Measurements from ENCODE around the gene RNF26.

The RNF26 gene

DNA sequence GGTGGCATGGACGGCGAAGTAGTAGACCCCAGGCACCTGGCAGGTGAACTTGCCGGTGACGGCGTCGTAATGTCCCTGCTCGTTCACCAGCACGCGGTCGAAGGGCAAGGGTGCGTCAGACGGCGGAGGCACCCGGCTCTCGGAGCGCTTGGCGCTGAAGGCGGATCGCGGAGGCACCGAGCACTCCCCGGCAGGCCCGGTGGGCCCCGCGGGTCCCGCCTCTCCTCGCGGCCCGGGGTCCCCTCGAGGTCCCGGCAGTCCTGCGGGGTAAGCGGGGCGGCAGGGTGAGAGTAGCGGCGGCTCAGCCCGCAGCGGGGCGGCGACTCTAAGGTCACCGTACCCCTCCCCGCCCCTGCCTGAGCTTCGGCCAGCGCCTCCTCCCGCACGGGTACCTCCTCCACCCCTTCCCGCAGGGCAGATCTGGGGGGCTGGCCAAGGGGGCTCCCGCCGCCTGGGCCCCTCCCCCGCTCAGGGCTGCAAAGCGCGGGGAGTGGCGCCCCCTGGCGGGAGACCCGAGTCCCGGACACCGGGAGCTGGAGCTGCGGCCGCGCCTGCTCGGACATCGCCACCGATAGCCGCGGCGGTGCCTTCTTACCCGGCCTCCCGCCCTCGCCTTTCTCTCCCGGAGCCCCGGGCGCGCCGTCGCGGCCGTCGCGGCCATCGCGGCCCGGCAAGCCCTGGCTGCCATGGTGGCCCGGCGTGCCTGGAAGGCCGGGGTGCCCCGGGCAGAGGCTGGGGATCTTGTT, 5.4 kb downstream of the RNF26 start:
- no peak for TF ChIP-seq TAF1 (IDR thresholded peaks at IDR 0.05; ENCODE audit: low read depth, low read length)
- TF ChIP-seq POLR2AphosphoS5 (IDR thresholded peaks at IDR 0.05; ENCODE audit: low read depth, low read length), result no peak
- no peak for TF ChIP-seq SPI1 (IDR thresholded peaks at IDR 0.05; ENCODE audit: low read depth, low read length)
- TF ChIP-seq PAX5 (IDR thresholded peaks at IDR 0.05; ENCODE audit: insufficient read depth, low read length, severe bottlenecking), result no peak
- TF ChIP-seq POLR2A (IDR thresholded peaks at IDR 0.05; ENCODE audit: low read depth, low read length), result no peak
- no peak for TF ChIP-seq POU2F2 (IDR thresholded peaks at IDR 0.05; ENCODE audit: low read depth, low read length)
- DNase-seq (ENCODE audit: insufficient read length, low spot score) (peak; percentile 72), FAIRE-seq (no peak)

DNA sequence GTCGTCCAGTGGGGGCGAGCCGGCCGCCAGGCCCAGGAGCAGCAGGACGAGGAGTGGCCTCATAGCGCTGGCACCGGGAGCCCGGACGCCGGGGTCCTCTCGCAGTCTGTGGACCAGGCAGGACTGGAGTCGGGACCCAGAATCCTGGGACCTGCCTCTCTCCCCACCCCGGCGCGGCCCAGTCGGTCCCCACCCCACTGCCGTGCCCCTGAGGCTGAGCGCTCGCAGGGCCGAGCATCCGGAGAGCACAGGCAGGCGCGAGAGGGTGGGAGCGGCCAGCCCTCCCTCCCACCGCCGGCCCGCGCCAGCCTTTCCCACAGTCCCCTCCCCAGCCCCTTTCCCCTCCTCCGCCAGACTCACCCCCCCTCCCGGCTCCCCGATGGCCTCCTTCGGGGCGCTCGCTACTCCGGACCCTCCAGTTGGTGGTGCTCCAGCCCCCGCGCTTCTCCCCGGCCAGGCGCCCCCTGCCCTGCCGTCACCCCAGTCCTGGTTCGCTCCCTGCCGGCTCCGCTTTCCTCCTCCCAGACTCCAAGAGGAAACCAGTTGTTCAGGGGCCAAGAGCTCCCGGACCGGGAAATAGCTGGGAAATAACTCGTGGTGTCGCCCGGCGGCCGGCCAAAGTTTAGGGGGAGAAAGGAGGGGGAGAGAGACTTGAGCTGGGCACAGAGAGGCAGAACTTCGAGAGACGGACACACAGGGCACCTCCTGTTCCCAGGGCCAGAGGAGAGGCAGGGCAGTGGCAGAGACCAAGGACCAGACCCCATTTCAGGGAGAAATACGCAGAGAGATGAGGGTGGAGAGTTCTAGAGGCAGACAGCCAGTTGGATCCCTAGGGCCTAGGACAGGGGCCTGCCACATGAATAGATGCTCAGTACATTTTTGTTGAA, 6.3 kb downstream of the RNF26 start, which contains the start of gene C1QTNF5:
TSS of gene C1QTNF5 (minus strand) at position 549 of the 887 bp plus-strand sequence. CDS start at position 63, 486 bp downstream.
- TF ChIP-seq POU2F2 (IDR thresholded peaks at IDR 0.05; ENCODE audit: low read depth, low read length) (no peak), SPI1 (IDR thresholded peaks at IDR 0.05; ENCODE audit: low read depth, low read length) (no peak), TAF1 (IDR thresholded peaks at IDR 0.05; ENCODE audit: low read depth, low read length) (no peak)
- FAIRE-seq (no peak), DNase-seq (ENCODE audit: insufficient read length, low spot score) (no peak)

DNA sequence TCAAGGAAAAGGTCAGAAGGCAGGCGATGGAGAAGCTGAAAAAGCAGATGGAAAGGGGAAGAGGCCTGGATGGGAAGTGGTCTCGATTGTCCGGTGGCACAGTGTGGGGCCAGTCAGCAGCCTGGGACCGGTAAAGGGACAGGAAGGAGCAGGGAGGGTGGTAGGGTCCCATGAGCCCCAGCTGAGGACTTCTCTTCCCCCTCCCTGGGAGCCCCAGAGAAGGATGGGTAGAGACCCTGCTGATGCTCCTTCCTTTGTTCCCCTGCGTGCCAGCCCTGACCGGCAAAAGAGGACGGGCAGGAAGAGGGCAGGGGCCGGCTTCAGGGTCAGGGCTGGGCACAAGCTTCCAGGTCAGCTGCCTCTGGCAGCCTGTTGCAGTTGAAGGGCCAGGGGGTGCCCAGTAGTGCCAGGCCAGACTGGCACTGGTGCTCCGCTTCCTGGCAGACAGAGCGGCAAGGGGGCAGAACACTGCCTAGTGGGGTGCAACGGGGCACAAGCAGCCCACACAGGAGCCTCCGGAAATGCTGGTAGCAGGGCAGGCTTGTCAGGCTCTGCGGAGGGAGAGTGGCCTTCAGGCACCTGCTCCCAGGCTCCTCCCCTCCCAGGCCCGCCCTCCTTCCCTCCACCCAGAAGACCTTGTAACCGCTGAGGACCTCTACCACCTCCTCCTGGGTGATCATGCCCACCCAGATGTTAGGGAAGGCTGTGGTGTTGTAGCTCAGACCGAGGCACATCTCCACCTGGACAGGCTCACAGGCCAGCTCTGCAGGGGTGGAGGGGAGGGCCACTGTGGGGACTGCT, 7.1 kb downstream of the RNF26 start:
- no peak for FAIRE-seq
- no peak for DNase-seq (ENCODE audit: insufficient read length, low spot score)
- no peak for TF ChIP-seq POLR2AphosphoS5 (IDR thresholded peaks at IDR 0.05; ENCODE audit: low read depth, low read length)
- no peak for TF ChIP-seq TAF1 (IDR thresholded peaks at IDR 0.05; ENCODE audit: low read depth, low read length)
- TF ChIP-seq POU2F2 (IDR thresholded peaks at IDR 0.05; ENCODE audit: low read depth, low read length), result no peak
- TF ChIP-seq PAX5 (IDR thresholded peaks at IDR 0.05; ENCODE audit: insufficient read depth, low read length, severe bottlenecking), result no peak
- no peak for TF ChIP-seq POLR2A (IDR thresholded peaks at IDR 0.05; ENCODE audit: low read depth, low read length)
- TF ChIP-seq SPI1 (IDR thresholded peaks at IDR 0.05; ENCODE audit: low read depth, low read length), result no peak

DNA sequence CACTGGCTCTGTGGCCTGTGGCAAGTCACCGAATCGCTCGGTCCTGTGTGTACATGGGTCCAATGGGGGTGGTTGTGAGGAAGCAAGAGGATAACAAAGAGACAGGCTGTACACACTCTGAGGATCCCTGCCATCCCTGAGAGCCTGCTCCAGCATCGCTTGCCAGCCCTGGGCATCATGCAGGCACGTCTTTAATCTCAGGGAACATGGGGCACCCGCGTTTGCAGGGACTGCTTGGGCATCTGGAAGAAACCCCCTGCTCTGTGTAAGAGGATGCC, 7.6 kb downstream of the RNF26 start:
- TF ChIP-seq SPI1 (IDR thresholded peaks at IDR 0.05; ENCODE audit: low read depth, low read length) (no peak), POLR2AphosphoS5 (IDR thresholded peaks at IDR 0.05; ENCODE audit: low read depth, low read length) (no peak), POLR2A (IDR thresholded peaks at IDR 0.05; ENCODE audit: low read depth, low read length) (no peak), POU2F2 (IDR thresholded peaks at IDR 0.05; ENCODE audit: low read depth, low read length) (no peak), TAF1 (IDR thresholded peaks at IDR 0.05; ENCODE audit: low read depth, low read length) (no peak)
- FAIRE-seq (no peak), DNase-seq (ENCODE audit: insufficient read length, low spot score) (no peak)

DNA sequence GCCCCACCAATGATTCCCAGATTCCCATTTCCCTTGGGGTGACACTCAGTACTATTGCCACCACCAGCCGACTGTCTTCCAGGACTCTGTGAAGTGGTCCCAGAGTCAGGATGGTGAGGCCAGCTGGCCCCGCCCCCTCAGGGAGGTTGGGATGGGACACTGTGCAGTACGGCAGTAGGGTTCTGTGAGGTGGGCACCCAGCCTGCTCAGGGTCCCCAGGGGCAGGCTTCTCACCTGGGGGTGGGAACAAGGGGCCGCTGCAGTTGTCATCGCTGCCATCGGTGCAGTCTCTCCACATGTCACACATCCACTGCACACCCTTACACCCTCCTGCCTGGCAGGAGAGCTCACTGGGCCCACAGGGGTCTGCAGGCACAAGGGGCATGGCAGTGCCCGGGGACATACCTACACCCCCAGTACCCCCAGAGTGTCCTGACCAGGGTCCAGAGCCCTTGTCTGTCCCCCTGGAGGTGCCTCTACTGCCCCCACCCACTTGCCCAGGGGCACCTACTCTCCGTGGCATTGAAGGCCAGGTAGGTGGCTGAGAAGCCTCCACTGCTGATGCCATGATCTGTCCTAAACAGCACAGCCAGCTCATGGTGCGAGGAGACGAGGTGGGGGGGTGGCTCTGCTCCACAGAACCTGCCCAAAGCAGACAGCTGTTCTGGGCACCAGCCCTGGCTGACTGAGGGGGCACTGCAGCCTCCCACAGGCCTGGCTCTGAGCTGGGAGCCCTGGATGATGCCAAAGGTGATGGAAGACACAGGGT, 8.2 kb downstream of the RNF26 start:
- TF ChIP-seq POU2F2 (IDR thresholded peaks at IDR 0.05; ENCODE audit: low read depth, low read length) (no peak), TAF1 (IDR thresholded peaks at IDR 0.05; ENCODE audit: low read depth, low read length) (no peak), POLR2AphosphoS5 (IDR thresholded peaks at IDR 0.05; ENCODE audit: low read depth, low read length) (no peak), SPI1 (IDR thresholded peaks at IDR 0.05; ENCODE audit: low read depth, low read length) (no peak), PAX5 (IDR thresholded peaks at IDR 0.05; ENCODE audit: insufficient read depth, low read length, severe bottlenecking) (no peak), POLR2A (IDR thresholded peaks at IDR 0.05; ENCODE audit: low read depth, low read length) (no peak)
- DNase-seq (ENCODE audit: insufficient read length, low spot score) (no peak), FAIRE-seq (no peak)

DNA sequence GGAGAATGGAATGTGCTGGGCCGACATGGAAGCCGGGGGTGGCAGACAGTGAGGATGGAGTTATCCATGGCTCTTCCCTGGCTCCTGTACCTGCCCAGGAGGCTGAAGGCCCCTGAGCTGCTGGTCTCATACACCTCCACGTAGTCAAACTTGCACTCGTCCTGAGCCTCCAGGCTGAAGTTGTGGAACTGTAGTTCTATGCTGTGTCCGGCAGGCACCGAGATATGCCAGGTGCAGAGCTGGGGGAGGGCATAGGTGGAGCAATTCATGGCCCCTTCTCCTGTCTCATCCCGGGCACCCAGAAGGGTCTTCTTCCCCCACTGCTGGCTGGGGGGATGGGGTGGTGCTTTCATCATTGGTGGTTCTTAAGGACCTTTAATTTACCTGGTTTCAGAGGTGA, 9.4 kb downstream of the RNF26 start:
- no peak for FAIRE-seq
- TF ChIP-seq POU2F2 (IDR thresholded peaks at IDR 0.05; ENCODE audit: low read depth, low read length) (no peak), PAX5 (IDR thresholded peaks at IDR 0.05; ENCODE audit: insufficient read depth, low read length, severe bottlenecking) (no peak), POLR2AphosphoS5 (IDR thresholded peaks at IDR 0.05; ENCODE audit: low read depth, low read length) (no peak), SPI1 (IDR thresholded peaks at IDR 0.05; ENCODE audit: low read depth, low read length) (no peak), POLR2A (IDR thresholded peaks at IDR 0.05; ENCODE audit: low read depth, low read length) (no peak), TAF1 (IDR thresholded peaks at IDR 0.05; ENCODE audit: low read depth, low read length) (no peak)
- no peak for DNase-seq (ENCODE audit: insufficient read length, low spot score)

DNA sequence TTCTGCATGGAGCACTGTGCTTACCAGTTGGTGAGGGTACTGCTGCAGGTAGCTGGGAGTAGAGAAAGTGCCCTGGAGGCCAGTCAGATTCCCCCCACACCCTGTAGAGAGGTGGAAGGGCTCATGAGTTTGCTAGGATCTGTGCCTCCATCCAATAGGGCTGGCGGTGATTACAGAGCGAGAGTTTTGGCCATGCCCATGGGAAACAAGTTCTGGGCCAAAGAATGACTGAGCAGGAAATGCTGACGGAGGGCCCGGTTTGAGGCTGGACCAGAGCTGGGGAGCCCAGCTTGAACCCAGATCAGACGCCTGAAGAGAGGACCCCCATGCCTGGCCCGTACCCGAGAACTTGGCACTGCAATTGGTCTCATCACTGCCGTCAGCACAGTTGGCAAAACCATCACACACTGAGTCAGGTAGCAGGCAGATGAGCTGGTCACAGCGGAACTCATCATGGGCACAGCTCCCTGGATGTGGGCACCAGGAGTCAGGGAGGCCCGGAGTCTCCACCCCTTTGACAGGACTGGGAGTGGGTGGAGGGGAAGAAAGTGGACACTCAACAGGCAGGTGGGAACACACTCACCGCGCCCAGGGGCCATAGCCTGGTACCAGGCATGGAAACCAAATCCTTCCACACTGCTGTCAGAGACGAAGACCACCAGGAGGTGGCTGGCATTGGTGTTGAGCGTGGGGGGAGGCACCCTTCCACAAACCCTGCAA, 10.1 kb downstream of the RNF26 start:
- DNase-seq (ENCODE audit: insufficient read length, low spot score) (no peak), FAIRE-seq (no peak)

DNA sequence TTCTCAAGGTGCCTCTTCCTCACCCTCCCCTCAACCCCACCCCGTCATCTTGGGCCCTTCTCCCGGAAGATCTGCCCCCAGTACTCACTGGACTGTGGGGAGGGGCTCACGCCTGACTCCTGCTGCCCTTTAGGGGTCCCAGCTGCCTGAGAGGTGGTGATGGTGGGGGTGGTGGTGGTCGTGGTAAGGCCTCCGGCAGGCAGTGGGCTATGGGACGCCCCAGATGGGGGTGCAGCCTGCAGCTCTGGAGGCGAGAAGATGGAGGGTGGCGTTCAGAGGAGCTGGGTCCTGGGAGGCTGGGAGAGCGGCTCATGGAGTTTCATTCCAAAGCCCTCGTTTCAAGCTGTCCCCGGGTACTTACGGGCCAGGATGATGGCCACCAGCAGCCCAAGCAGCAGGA, 11.4 kb downstream of the RNF26 start:
- no peak for DNase-seq (ENCODE audit: insufficient read length, low spot score)
- TF ChIP-seq SPI1 (IDR thresholded peaks at IDR 0.05; ENCODE audit: low read depth, low read length) (no peak), POLR2AphosphoS5 (IDR thresholded peaks at IDR 0.05; ENCODE audit: low read depth, low read length) (no peak), POLR2A (IDR thresholded peaks at IDR 0.05; ENCODE audit: low read depth, low read length) (no peak), POU2F2 (IDR thresholded peaks at IDR 0.05; ENCODE audit: low read depth, low read length) (no peak), PAX5 (IDR thresholded peaks at IDR 0.05; ENCODE audit: insufficient read depth, low read length, severe bottlenecking) (no peak), TAF1 (IDR thresholded peaks at IDR 0.05; ENCODE audit: low read depth, low read length) (no peak)
- no peak for FAIRE-seq

More for the DNA sequence above, 10.1 kb downstream of the RNF26 start:
- TF ChIP-seq POLR2A (IDR thresholded peaks at IDR 0.05; ENCODE audit: low read depth, low read length) (no peak), POU2F2 (IDR thresholded peaks at IDR 0.05; ENCODE audit: low read depth, low read length) (no peak), PAX5 (IDR thresholded peaks at IDR 0.05; ENCODE audit: insufficient read depth, low read length, severe bottlenecking) (no peak), TAF1 (IDR thresholded peaks at IDR 0.05; ENCODE audit: low read depth, low read length) (no peak), SPI1 (IDR thresholded peaks at IDR 0.05; ENCODE audit: low read depth, low read length) (no peak), POLR2AphosphoS5 (IDR thresholded peaks at IDR 0.05; ENCODE audit: low read depth, low read length) (no peak)
